ENCODE results near the gene ERCC2.

The ERCC2 gene

GRCh38 chr19:45305421-45305820 is 65.0 kb downstream of the ERCC2 start:
- TF ChIP-seq CTCF (IDR thresholded peaks at IDR 0.05; ENCODE audit: low read depth, low read length, missing control alignments) = no peak
- H3K4me3 ChIP-seq (replicated peaks; ENCODE audit: low read depth, low read length) = no peak overlapping the region
- DNase-seq (ENCODE audit: extremely low read depth, low read depth) = no peak

GRCh38 chr19:45305007-45305406 is 65.4 kb downstream of the ERCC2 start:
- no peak overlapping the region for H3K4me3 ChIP-seq (replicated peaks; ENCODE audit: low read depth, low read length)
- TF ChIP-seq CTCF (IDR thresholded peaks at IDR 0.05; ENCODE audit: low read depth, low read length, missing control alignments) = no peak
- no peak for DNase-seq (ENCODE audit: extremely low read depth, low read depth)

- no peak overlapping the region for H3K4me3 ChIP-seq (replicated peaks; ENCODE audit: low read depth, low read length)
- DNase-seq (ENCODE audit: extremely low read depth, low read depth) = no peak
Measured at GRCh38 chr19:45304141-45304926, 66.0 kb downstream of the ERCC2 start.

GRCh38 chr19:45303269-45304060 is 66.9 kb downstream of the ERCC2 start:
- no peak overlapping the region for H3K4me3 ChIP-seq (replicated peaks; ENCODE audit: low read depth, low read length)
- DNase-seq (ENCODE audit: extremely low read depth, low read depth) = no peak
- no peak for TF ChIP-seq CTCF (IDR thresholded peaks at IDR 0.05; ENCODE audit: low read depth, low read length, missing control alignments)

More at GRCh38 chr19:45304141-45304926, 66.0 kb downstream of the ERCC2 start:
- no peak for TF ChIP-seq CTCF (IDR thresholded peaks at IDR 0.05; ENCODE audit: low read depth, low read length, missing control alignments)

GRCh38 chr19:45302416-45302815 is 68.0 kb downstream of the ERCC2 start:
- no peak for DNase-seq (ENCODE audit: extremely low read depth, low read depth)
- no peak overlapping the region for H3K4me3 ChIP-seq (replicated peaks; ENCODE audit: low read depth, low read length)

More at GRCh38 chr19:45302416-45302815, 68.0 kb downstream of the ERCC2 start:
- no peak for TF ChIP-seq CTCF (IDR thresholded peaks at IDR 0.05; ENCODE audit: low read depth, low read length, missing control alignments)
